Endothelial cell of umbilical vein (primary cell): Measurements from ENCODE around the gene PANK3. TPM values are rescaled to one million over a fixed set of nuclear protein-coding genes. Genes with fewer than 3 reads are reported as not detected.

ENCODE experiments used
- BruUV-seq: library from RNA; stranded (reverse); fragments of 400-500 nt; replicated peaks from 2 replicates; lab custom pipeline; 2021; lab: Mats Ljungman, UMichigan
- CTCF ChIA-PET: fragments of 300-600, 350-600 bp; sonication (Branson Sonifier 250); formaldehyde crosslinking; loops from one replicate; lab custom pipeline; 2021; ENCODE audit warnings: antibody characterized with exemption, inconsistent platforms; lab: Charles Lee
- POLR2A ChIA-PET: fragments of 300-600, 350-600 bp; sonication (Branson Sonifier 250); formaldehyde crosslinking; loops from one replicate; lab custom pipeline; 2021; ENCODE audit warnings: antibody characterized with exemption, inconsistent platforms; lab: Charles Lee
- DNase-seq: peaks from one replicate; pipeline ENCODE4 v3.0.0-alpha.2; 2011; ENCODE audit warnings: low read depth, low spot score
- FAIRE-seq: peaks from 2 replicates; lab custom pipeline; 2011; peaks lifted over from hg19 to GRCh38; lab: Jason Lieb, UNC
- H2AFZ ChIP-seq: 2 replicates; pipeline ENCODE4 v1.6.0; 2012; ENCODE audit warnings: low read depth, low read length, control low read depth, inconsistent platforms
- H3K27ac ChIP-seq: 2 replicates; pipeline ENCODE4 v1.5.1; 2011; ENCODE audit warnings: low read depth, mild to moderate bottlenecking, control low read depth, low read length, moderate library complexity; ENCODE audit not compliant: insufficient read depth
- H3K27me3 ChIP-seq, 2 experiments: 2 replicates each; pipeline versions ENCODE4 v1.6.0 to v1.6.1; 2011; ENCODE audit warnings: low read length in 2 of 2, mixed read lengths in 1 of 2; ENCODE audit not compliant: control insufficient read depth in 2 of 2, insufficient read depth in 2 of 2
- H3K36me3 ChIP-seq, 2 experiments: 2 replicates in 1 of 2; 3 replicates in 1 of 2; pipeline ENCODE4 v1.5.1; 2011; ENCODE audit warnings: low read length in 2 of 2, mild to moderate bottlenecking in 1 of 2, moderate library complexity in 1 of 2; ENCODE audit not compliant: control insufficient read depth in 2 of 2, insufficient read depth in 2 of 2; ENCODE audit errors: extremely low read depth in 1 of 2
- H3K4me1 ChIP-seq: 3 replicates; pipeline ENCODE4 v1.5.1; 2011; ENCODE audit warnings: mild to moderate bottlenecking, low read length; ENCODE audit not compliant: control insufficient read depth, insufficient read depth; ENCODE audit errors: extremely low read depth
- H3K4me2 ChIP-seq: 2 replicates; pipeline ENCODE4 v1.6.1; 2011; ENCODE audit warnings: low read length, control low read depth, mixed read lengths; ENCODE audit not compliant: insufficient read depth
- H3K4me3 ChIP-seq, 3 experiments: fragments of 200-600 bp in 1 of 3; sonication (generic), shearing (Covaris generic) in 1 of 3; replicated peaks in 1 of 3; 2 replicates each; pipeline ENCODE4 v1.5.1; 2011 to 2016; ENCODE audit warnings: control low read depth in 3 of 3, low read length in 3 of 3, mild to moderate bottlenecking in 2 of 3, inconsistent platforms in 1 of 3, low read depth in 1 of 3, moderate library complexity in 1 of 3; ENCODE audit not compliant: insufficient read depth in 1 of 3
- H3K79me2 ChIP-seq: 2 replicates; pipeline ENCODE4 v1.6.0; 2012; ENCODE audit warnings: low read length, inconsistent platforms; ENCODE audit not compliant: control insufficient read depth, insufficient read depth
- H3K9ac ChIP-seq: replicated peaks from 2 replicates; pipeline ENCODE3; 2011; ENCODE audit warnings: low read length, control low read depth; ENCODE audit not compliant: insufficient read depth; ENCODE audit errors: extremely low read depth
- H3K9me1 ChIP-seq: replicated peaks from 3 replicates; pipeline ENCODE4 v1.6.0; 2011; ENCODE audit warnings: mild to moderate bottlenecking, low read length; ENCODE audit not compliant: control insufficient read depth, insufficient read depth; ENCODE audit errors: extremely low read depth
- H3K9me3 ChIP-seq: replicated peaks from 2 replicates; pipeline ENCODE4 v1.5.1; 2012; ENCODE audit warnings: low read length, inconsistent platforms; ENCODE audit not compliant: control insufficient read depth, insufficient read depth
- H4K20me1 ChIP-seq: replicated peaks from 2 replicates; pipeline ENCODE3; 2011; ENCODE audit warnings: mild to moderate bottlenecking, low read length; ENCODE audit not compliant: control insufficient read depth, insufficient read depth; ENCODE audit errors: extremely low read depth
- CTCF ChIP-seq, 2 donors: IDR thresholded peaks; 1 replicate in 1 of 2; 2 replicates in 1 of 2; pipeline ENCODE4 v1.5.1; 2011; ENCODE audit warnings: low read length in 2 of 2, mild to moderate bottlenecking in 2 of 2, moderate library complexity in 2 of 2, control low read depth in 1 of 2, inconsistent platforms in 1 of 2, low read depth in 1 of 2; ENCODE audit not compliant: insufficient read depth in 1 of 2; ENCODE audit errors: extremely low read depth in 1 of 2
- EZH2 ChIP-seq: IDR thresholded peaks from 2 replicates; pipeline ENCODE4 v1.6.1; 2012; ENCODE audit warnings: borderline replicate concordance, low read depth, mild to moderate bottlenecking, moderate library complexity, low read length, inconsistent platforms; ENCODE audit not compliant: severe bottlenecking
- FOS ChIP-seq: IDR thresholded peaks from 2 replicates; pipeline ENCODE4 v1.6.1; 2011; ENCODE audit warnings: mild to moderate bottlenecking, low read length, moderate library complexity, borderline replicate concordance; ENCODE audit not compliant: insufficient read depth
- GATA2 ChIP-seq: IDR thresholded peaks from 2 replicates; pipeline ENCODE4 v1.7.0; 2011; ENCODE audit warnings: low read depth, mild to moderate bottlenecking, moderate library complexity, mixed read lengths, low read length; ENCODE audit not compliant: insufficient read length, insufficient read depth
- JUN ChIP-seq: IDR thresholded peaks from 2 replicates; pipeline ENCODE4 v1.6.1; 2011; ENCODE audit warnings: borderline replicate concordance, low read depth; ENCODE audit not compliant: insufficient read length, insufficient read depth
- MAX ChIP-seq: IDR thresholded peaks from 2 replicates; pipeline ENCODE4 v1.6.1; 2011; ENCODE audit not compliant: insufficient read depth, insufficient read length
- MYC ChIP-seq: IDR thresholded peaks from one replicate; pipeline ENCODE4 v1.6.1; 2011; ENCODE audit warnings: mild to moderate bottlenecking, low read depth, low read length
- POLR2A ChIP-seq: IDR thresholded peaks from 2 replicates; pipeline ENCODE4 v1.6.1; 2012; ENCODE audit warnings: low read depth, mild to moderate bottlenecking, control low read depth, low read length
- POLR2AphosphoS5 ChIP-seq: IDR thresholded peaks from 2 replicates; pipeline ENCODE4 v1.6.1; 2012; ENCODE audit warnings: low read depth, mild to moderate bottlenecking, control low read depth, low read length, moderate library complexity; ENCODE audit not compliant: insufficient read depth
- dilution Hi-C: fragments of 300-500 bp; cut with MboI; formaldehyde crosslinking; loops from one replicate; pipeline ENCODE4 v1.15.0; 2019; ENCODE audit warnings: low sequenced_read_pairs; ENCODE audit not compliant: extremely low pct_ligation_motif_present
- intact Hi-C: fragments of 100-400 bp; cut with micrococcal nuclease; formaldehyde crosslinking; loops from one replicate; pipeline ENCODE4 v1.10.0; 2022
- polyA plus RNA-seq, 4 experiments: library from polyadenylated mRNA; depleted of rRNA in 3 of 4; stranded (reverse) in 3 of 4; unstranded in 1 of 4; fragments of >200 nt; gene quantifications; 2 replicates each; pipeline versions ENCODE4 v1.2.1 to v1.2.3, GENCODE V29; 2011 to 2012; ENCODE audit warnings: missing spikeins in 1 of 4
- total RNA-seq: library from RNA; stranded (reverse); gene quantifications from 2 replicates; pipeline ENCODE4 v1.2.3, GENCODE V29; 2021

The PANK3 gene
- total and polyA plus RNA-seq, 2 donors (not counting 3 experiments of a cell fraction or from before 2014, with no cell fraction given) = 8.1 to 78.8 TPM

GRCh38 chr5:168530621-168531150, 48.5 kb downstream of the PANK3 start:
- no peaks in the 10 kb centered on the region for H3K9me3 ChIP-seq
- no peak for FAIRE-seq
- no peak overlapping the region for H2AFZ ChIP-seq
- no peaks in the 10 kb centered on the region for H3K9me1 ChIP-seq
- no peak overlapping the region for H3K4me2 ChIP-seq
- no peak for DNase-seq
- H4K20me1 ChIP-seq = no peaks in the 10 kb centered on the region
- dilution Hi-C loops (no loop called here), intact Hi-C loops (no loop called here)
- H3K9ac ChIP-seq = no peak overlapping the region
- no peaks in the 10 kb centered on the region for H3K79me2 ChIP-seq
- no peaks in the 10 kb centered on the region for H3K4me1 ChIP-seq
- H3K36me3 ChIP-seq = no peaks in the 10 kb centered on the region
- no peak overlapping the region for H3K27ac ChIP-seq
- BruUV-seq = no TSS peak
- ChIA-PET CTCF (no interaction called here), POLR2A (no interaction called here)
- TF ChIP-seq JUN (no peak), POLR2A (no peak)
- H3K27me3 ChIP-seq = peaks cover 15 to 33% of the 10 kb centered on the region in 2 experiments
- no peak overlapping the region for H3K4me3 ChIP-seq

- intact Hi-C loops (no loop called here), dilution Hi-C loops (no loop called here)
- no peak for TF ChIP-seq POLR2A
- peak; percentile 85 for TF ChIP-seq EZH2
- TF ChIP-seq POLR2AphosphoS5 = no peak
- TF ChIP-seq MYC = no peak
- TF ChIP-seq GATA2 = no peak
- TF ChIP-seq MAX = peak; percentile 8
- TF ChIP-seq FOS = no peak
- no peak for TF ChIP-seq CTCF (IDR thresholded peaks at IDR 0.05; ENCODE audit: extremely low read depth in 1 of 2, insufficient read depth in 1 of 2, low read depth in 1 of 2, low read length in 2 of 2)
- no TSS peak for BruUV-seq
- Histone ChIP-seq H3K9me3 (no peaks in the 10 kb centered on the region), H3K9me1 (no peaks in the 10 kb centered on the region), H3K27ac (no peak overlapping the region), H3K4me1 (no peaks in the 10 kb centered on the region), H4K20me1 (no peaks in the 10 kb centered on the region), H3K9ac (no peak overlapping the region), H3K79me2 (no peaks in the 10 kb centered on the region), H3K4me3 (peak overlapping the region in 1 of 3 experiments; percentile 37), H3K36me3 (no peaks in the 10 kb centered on the region), H3K27me3 (peaks cover 15 to 33% of the 10 kb centered on the region in 2 experiments), H2AFZ (peak overlapping the region; percentile 23), H3K4me2 (no peak overlapping the region)
- DNase-seq = no peak
- ChIA-PET POLR2A (no interaction called here), CTCF (no interaction called here)
- no peak for FAIRE-seq
Observed at GRCh38 chr5:168529374-168530234, 49.6 kb downstream of the PANK3 start.
